Activated T-cell treated with anti-CD3 and anti-CD28 coated beads, Interleukin-2, amount 50 U/mL, for 4 hours (primary cell): Measurements from ENCODE around the gene CHAD. TPM values are rescaled to one million over a fixed set of nuclear protein-coding genes. Genes with fewer than 3 reads are reported as not detected.

Experiments
- ATAC-seq, 2 donors: fragments of 200-7000 bp; cut with Tn5 transposase; one replicate each; pipeline ENCODE4 v1.10.0; 2021
- DNase-seq: peaks from one replicate; pipeline ENCODE4 v3.0.0-alpha.2; 2020
- H3K27me3 Mint-ChIP-seq: one replicate; pipeline ENCODE4 v1.8.0; 2021; ENCODE audit warnings: low read depth, mixed read lengths
- H3K36me3 Mint-ChIP-seq: one replicate; pipeline ENCODE4 v1.8.0; 2022; ENCODE audit warnings: mixed read lengths; ENCODE audit not compliant: insufficient read depth
- H3K4me1 Mint-ChIP-seq: one replicate; pipeline ENCODE4 v1.8.0; 2021; ENCODE audit warnings: low read depth, mixed read lengths
- H3K4me3 Mint-ChIP-seq: one replicate; pipeline ENCODE4 v1.8.0; 2021; ENCODE audit warnings: mild to moderate bottlenecking, moderate library complexity, mixed read lengths
- H3K9me3 Mint-ChIP-seq: one replicate; pipeline ENCODE4 v1.8.0; 2021; ENCODE audit warnings: mixed read lengths
- total RNA-seq, 3 donors: library from RNA; stranded (reverse); gene quantifications; one replicate each; pipeline ENCODE4 v1.2.1, GENCODE V29; 2021

The CHAD gene
- not detected for total RNA-seq

GRCh38 chr17:50468304-50469207 lies at the start of gene CHAD:
CHAD (minus strand) TSS chr17:50468880; CDS start chr17:50468813, 67 bp downstream.
- peak within 1 kb of the TSS; percentile 56 for H3K4me3 Mint-ChIP-seq
- peaks cover 25% of the 10 kb centered on the region for H3K27me3 Mint-ChIP-seq
- no peaks in the 10 kb centered on the region for H3K9me3 Mint-ChIP-seq
- H3K36me3 Mint-ChIP-seq = peaks cover 4% of the 10 kb centered on the region
- peak; percentile 50 to 57 for ATAC-seq
- DNase-seq = no peak
- peaks cover 6% of the 10 kb centered on the region for H3K4me1 Mint-ChIP-seq

- DNase-seq (no peak), ATAC-seq (no peak)
- Mint-ChIP-seq H3K4me3 (no peak overlapping the region), H3K36me3 (no peaks in the 10 kb centered on the region), H3K4me1 (peaks cover 8% of the 10 kb centered on the region), H3K9me3 (no peaks in the 10 kb centered on the region), H3K27me3 (no peaks in the 10 kb centered on the region)
Observed at GRCh38 chr17:50517504-50518383, 49.1 kb upstream of the CHAD start.

- no peak overlapping the region for H3K4me3 Mint-ChIP-seq
Observed at GRCh38 chr17:50517011-50517410, 48.3 kb upstream of the CHAD start.

GRCh38 chr17:50514936-50515702 lies 46.4 kb upstream of the CHAD start:
- no peak for ATAC-seq
- peaks cover 27% of the 10 kb centered on the region for H3K4me1 Mint-ChIP-seq
- no peaks in the 10 kb centered on the region for H3K27me3 Mint-ChIP-seq
- H3K4me3 Mint-ChIP-seq = no peak overlapping the region
- no peak for DNase-seq
- H3K36me3 Mint-ChIP-seq = no peaks in the 10 kb centered on the region
- no peaks in the 10 kb centered on the region for H3K9me3 Mint-ChIP-seq

More at GRCh38 chr17:50517011-50517410, 48.3 kb upstream of the CHAD start:
- DNase-seq = no peak
- Mint-ChIP-seq H3K27me3 (no peaks in the 10 kb centered on the region), H3K4me1 (peaks cover 12% of the 10 kb centered on the region), H3K9me3 (no peaks in the 10 kb centered on the region), H3K36me3 (no peaks in the 10 kb centered on the region)
- ATAC-seq = no peak

GRCh38 chr17:50514388-50514787 lies 45.7 kb upstream of the CHAD start:
- Mint-ChIP-seq H3K36me3 (no peaks in the 10 kb centered on the region), H3K27me3 (no peaks in the 10 kb centered on the region), H3K4me3 (no peak overlapping the region), H3K4me1 (peaks cover 33% of the 10 kb centered on the region), H3K9me3 (no peaks in the 10 kb centered on the region)
- ATAC-seq (no peak), DNase-seq (no peak)

- DNase-seq = no peak
- Mint-ChIP-seq H3K27me3 (no peaks in the 10 kb centered on the region), H3K4me3 (no peak overlapping the region), H3K4me1 (peaks cover 40% of the 10 kb centered on the region), H3K36me3 (no peaks in the 10 kb centered on the region), H3K9me3 (no peaks in the 10 kb centered on the region)
- ATAC-seq = no peak
Observed at GRCh38 chr17:50513495-50513894, 44.8 kb upstream of the CHAD start.

- H3K4me3 Mint-ChIP-seq = peak overlapping the region; percentile 33
Observed at GRCh38 chr17:50511058-50511457, 42.4 kb upstream of the CHAD start.

GRCh38 chr17:50508573-50509460 lies 40.1 kb upstream of the CHAD start:
- peak overlapping the region; percentile 85 for H3K4me3 Mint-ChIP-seq
- DNase-seq (no peak), ATAC-seq (no peak)
- no peaks in the 10 kb centered on the region for H3K27me3 Mint-ChIP-seq
- H3K4me1 Mint-ChIP-seq = peaks cover 44% of the 10 kb centered on the region
- no peaks in the 10 kb centered on the region for H3K9me3 Mint-ChIP-seq
- no peaks in the 10 kb centered on the region for H3K36me3 Mint-ChIP-seq

More at GRCh38 chr17:50511058-50511457, 42.4 kb upstream of the CHAD start:
- Mint-ChIP-seq H3K36me3 (no peaks in the 10 kb centered on the region), H3K9me3 (no peaks in the 10 kb centered on the region), H3K27me3 (no peaks in the 10 kb centered on the region), H3K4me1 (peaks cover 38% of the 10 kb centered on the region)
- ATAC-seq (peak; percentile 78 to 83), DNase-seq (no peak)

- peaks cover 47% of the 10 kb centered on the region for H3K4me1 Mint-ChIP-seq
- H3K36me3 Mint-ChIP-seq = no peaks in the 10 kb centered on the region
- H3K27me3 Mint-ChIP-seq = no peaks in the 10 kb centered on the region
- ATAC-seq (peak; percentile 67 to 79), DNase-seq (peak; percentile 46)
- no peaks in the 10 kb centered on the region for H3K9me3 Mint-ChIP-seq
- peak within 1 kb of the TSS; percentile 86 for H3K4me3 Mint-ChIP-seq
Observed at GRCh38 chr17:50507871-50508572, 39.3 kb upstream of the CHAD start, which contains the start of gene MYCBPAP. MYCBPAP (plus strand) TSS chr17:50508439; CDS start chr17:50508675, 236 bp downstream.

- H3K9me3 Mint-ChIP-seq = no peaks in the 10 kb centered on the region
- no peaks in the 10 kb centered on the region for H3K27me3 Mint-ChIP-seq
- H3K4me3 Mint-ChIP-seq = no peak overlapping the region
- DNase-seq = no peak
- no peak for ATAC-seq
- no peaks in the 10 kb centered on the region for H3K36me3 Mint-ChIP-seq
- peaks cover 37% of the 10 kb centered on the region for H3K4me1 Mint-ChIP-seq
Observed at GRCh38 chr17:50506298-50506697, 37.6 kb upstream of the CHAD start.

- peaks cover 30% of the 10 kb centered on the region for H3K4me1 Mint-ChIP-seq
- H3K36me3 Mint-ChIP-seq = no peaks in the 10 kb centered on the region
- H3K27me3 Mint-ChIP-seq = no peaks in the 10 kb centered on the region
- H3K4me3 Mint-ChIP-seq = no peak overlapping the region
- ATAC-seq (no peak), DNase-seq (no peak)
- no peaks in the 10 kb centered on the region for H3K9me3 Mint-ChIP-seq
Observed at GRCh38 chr17:50505591-50506130, 37.0 kb upstream of the CHAD start.

- Mint-ChIP-seq H3K36me3 (no peaks in the 10 kb centered on the region), H3K4me3 (no peak overlapping the region), H3K9me3 (no peaks in the 10 kb centered on the region), H3K27me3 (peaks cover 2% of the 10 kb centered on the region), H3K4me1 (peaks cover 9% of the 10 kb centered on the region)
- DNase-seq (no peak), ATAC-seq (peak in 1 of 2 donors; percentile 27)
Observed at GRCh38 chr17:50502301-50502990, 33.8 kb upstream of the CHAD start.
